Natural killer cell (primary cell): ENCODE results near the gene SLC38A7. TPM values are rescaled to one million over a fixed set of nuclear protein-coding genes. Genes with fewer than 3 reads are reported as not detected.

Experiments used
- ATAC-seq, 3 donors: fragments of 150-1000 bp in 2 of 3; fragments of 200-7000 bp in 1 of 3; cut with Tn5 transposase; 1 replicate in 1 of 3; 2 replicates in 2 of 3; pipeline ENCODE4 v1.10.0; 2021; ENCODE audit warnings: mild to moderate bottlenecking in 2 of 3, moderate library complexity in 2 of 3
- DNase-seq, 2 donors: peaks; one replicate each; pipeline versions ENCODE4 v3.0.0 to v3.0.0-alpha.2; 2013 to 2021; ENCODE audit warnings: mixed read lengths in 1 of 2
- H3K27ac ChIP-seq: one replicate; pipeline ENCODE4 v1.5.1; 2013; ENCODE audit warnings: mild to moderate bottlenecking, low read length
- H3K27me3 ChIP-seq: one replicate; pipeline ENCODE4 v1.6.1; 2013; ENCODE audit warnings: low read length; ENCODE audit not compliant: control insufficient read depth, insufficient read depth
- H3K36me3 ChIP-seq: one replicate; pipeline ENCODE4 v1.6.1; 2013; ENCODE audit warnings: low read length; ENCODE audit not compliant: control insufficient read depth, insufficient read depth
- H3K4me1 ChIP-seq: one replicate; pipeline ENCODE4 v1.6.1; 2013; ENCODE audit warnings: low read length; ENCODE audit not compliant: control insufficient read depth, insufficient read depth
- H3K4me3 ChIP-seq: one replicate; pipeline ENCODE4 v1.5.1; 2013; ENCODE audit warnings: low read length
- H3K9me3 ChIP-seq: one replicate; pipeline ENCODE4 v1.6.1; 2013; ENCODE audit warnings: low read length; ENCODE audit not compliant: control insufficient read depth, insufficient read depth
- H3K27ac Mint-ChIP-seq, 2 donors: one replicate each; pipeline ENCODE4 v1.8.0; 2022; ENCODE audit warnings: mild to moderate bottlenecking in 2 of 2, mixed read lengths in 2 of 2, moderate library complexity in 1 of 2
- H3K27me3 Mint-ChIP-seq, 2 donors: one replicate each; pipeline ENCODE4 v1.8.0; 2022; ENCODE audit warnings: low read depth in 2 of 2, mixed read lengths in 2 of 2
- H3K36me3 Mint-ChIP-seq: one replicate; pipeline ENCODE4 v1.8.0; 2022; ENCODE audit warnings: mixed read lengths
- H3K4me1 Mint-ChIP-seq, 2 donors: one replicate each; pipeline ENCODE4 v1.8.0; 2022; ENCODE audit warnings: mixed read lengths in 2 of 2
- H3K4me3 Mint-ChIP-seq: one replicate; pipeline ENCODE4 v1.8.0; 2022; ENCODE audit warnings: mild to moderate bottlenecking, moderate library complexity, mixed read lengths
- H3K9me3 Mint-ChIP-seq, 2 donors: one replicate each; pipeline ENCODE4 v1.8.0; 2022; ENCODE audit warnings: mixed read lengths in 2 of 2
- CTCF ChIP-seq: fragments of 200-600 bp; IDR thresholded peaks from one replicate; pipeline ENCODE4 v1.8.0; 2022; ENCODE audit warnings: antibody characterized with exemption
- WGBS: methylation state at CpG from one replicate; pipeline ENCODE4 v1.1.7; 2013; ENCODE audit warnings: missing lambda C conversion rate; ENCODE audit not compliant: insufficient coverage; 5-methylcytosine and 5-hydroxymethylcytosine counted together
- intact Hi-C: fragments of 100-400 bp; cut with micrococcal nuclease; formaldehyde crosslinking; loops from one replicate; pipeline ENCODE4 v1.14.2; 2022
- total RNA-seq, 4 donors: library from RNA; stranded (reverse); fragments of 120-200 nt in 1 of 4; gene quantifications; one replicate each; pipeline versions ENCODE4 v1.2.3 to v1.2.4, GENCODE V29; 2013 to 2022

Gene SLC38A7
- total RNA-seq, 3 donors from 2014 or later (not counting 1 experiment from before 2014, with no cell fraction given), result 9.2 to 16.9 (median 14.1) TPM

DNA sequence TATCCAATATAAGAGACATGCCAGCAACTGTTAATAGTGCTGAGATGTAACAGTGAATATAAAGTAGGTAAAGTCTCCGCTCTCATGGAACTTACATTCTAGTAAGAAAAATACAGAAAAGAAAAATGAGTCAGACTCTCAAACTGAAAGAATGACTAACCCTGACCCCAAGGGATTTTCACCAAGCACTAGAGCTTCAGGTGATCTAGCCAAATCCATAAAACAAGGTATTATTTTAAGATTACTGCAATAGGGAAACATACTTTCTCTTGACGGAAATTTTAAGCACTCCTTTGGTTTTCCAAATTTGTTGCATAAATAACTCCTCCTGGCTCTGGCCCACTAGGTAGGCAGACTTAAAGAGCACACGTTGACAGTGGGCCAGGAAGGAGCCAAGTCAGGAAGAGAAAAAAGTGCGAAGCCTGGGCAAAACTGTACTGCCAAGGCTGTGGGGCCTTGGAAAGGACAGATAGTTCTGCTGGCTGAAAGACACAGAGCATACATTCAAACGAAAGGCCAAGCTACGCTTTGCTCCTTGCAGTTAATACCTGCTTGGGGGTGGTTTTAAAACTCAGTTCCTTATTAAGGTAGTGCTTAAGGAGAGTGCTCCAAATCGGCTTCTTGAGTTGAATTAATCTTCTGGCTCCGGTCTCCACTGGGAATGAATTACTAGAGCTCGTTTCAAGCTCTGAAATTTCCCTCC, 48.1 kb upstream of the SLC38A7 start:
- intact Hi-C loops, result no loop called here
- WGBS, result 62% methylated on average over 8 of the region's 9 CpGs
- DNase-seq (peak in 1 of 2 donors; percentile 7), ATAC-seq (no peak)
- peak overlapping the region; percentile 91 for H3K4me3 Mint-ChIP-seq
- no peak overlapping the region for H3K4me3 ChIP-seq
- peaks cover 33 to 44% of the 10 kb centered on the region in 2 donors for H3K4me1 Mint-ChIP-seq
- H3K27me3 ChIP-seq, result no peaks in the 10 kb centered on the region
- no peaks in the 10 kb centered on the region for H3K9me3 Mint-ChIP-seq
- no peaks in the 10 kb centered on the region for H3K9me3 ChIP-seq
- no peak for TF ChIP-seq CTCF
- no peaks in the 10 kb centered on the region for H3K27me3 Mint-ChIP-seq
- no peaks in the 10 kb centered on the region for H3K36me3 ChIP-seq
- H3K27ac Mint-ChIP-seq, result peak overlapping the region; percentile 80 to 97
- peaks cover 15% of the 10 kb centered on the region for H3K4me1 ChIP-seq
- H3K36me3 Mint-ChIP-seq, result no peaks in the 10 kb centered on the region
- no peak overlapping the region for H3K27ac ChIP-seq

GRCh38 chr16:58730724-58731370, 46.3 kb upstream of the SLC38A7 start:
- Histone ChIP-seq H3K4me3 (no peak overlapping the region), H3K36me3 (no peaks in the 10 kb centered on the region), H3K9me3 (no peaks in the 10 kb centered on the region), H3K4me1 (peaks cover 15% of the 10 kb centered on the region), H3K27ac (no peak overlapping the region), H3K27me3 (no peaks in the 10 kb centered on the region)
- H3K27me3 Mint-ChIP-seq, result no peaks in the 10 kb centered on the region
- DNase-seq (no peak), ATAC-seq (no peak)
- WGBS, result 81% methylated on average over 11 of the region's 11 CpGs
- intact Hi-C loops, result no loop called here
- no peak for TF ChIP-seq CTCF
- H3K4me1 Mint-ChIP-seq, result peaks cover 35 to 49% of the 10 kb centered on the region in 2 donors
- H3K9me3 Mint-ChIP-seq, result no peaks in the 10 kb centered on the region
- no peak overlapping the region for H3K4me3 Mint-ChIP-seq
- H3K36me3 Mint-ChIP-seq, result no peaks in the 10 kb centered on the region
- H3K27ac Mint-ChIP-seq, result no peak overlapping the region

DNA sequence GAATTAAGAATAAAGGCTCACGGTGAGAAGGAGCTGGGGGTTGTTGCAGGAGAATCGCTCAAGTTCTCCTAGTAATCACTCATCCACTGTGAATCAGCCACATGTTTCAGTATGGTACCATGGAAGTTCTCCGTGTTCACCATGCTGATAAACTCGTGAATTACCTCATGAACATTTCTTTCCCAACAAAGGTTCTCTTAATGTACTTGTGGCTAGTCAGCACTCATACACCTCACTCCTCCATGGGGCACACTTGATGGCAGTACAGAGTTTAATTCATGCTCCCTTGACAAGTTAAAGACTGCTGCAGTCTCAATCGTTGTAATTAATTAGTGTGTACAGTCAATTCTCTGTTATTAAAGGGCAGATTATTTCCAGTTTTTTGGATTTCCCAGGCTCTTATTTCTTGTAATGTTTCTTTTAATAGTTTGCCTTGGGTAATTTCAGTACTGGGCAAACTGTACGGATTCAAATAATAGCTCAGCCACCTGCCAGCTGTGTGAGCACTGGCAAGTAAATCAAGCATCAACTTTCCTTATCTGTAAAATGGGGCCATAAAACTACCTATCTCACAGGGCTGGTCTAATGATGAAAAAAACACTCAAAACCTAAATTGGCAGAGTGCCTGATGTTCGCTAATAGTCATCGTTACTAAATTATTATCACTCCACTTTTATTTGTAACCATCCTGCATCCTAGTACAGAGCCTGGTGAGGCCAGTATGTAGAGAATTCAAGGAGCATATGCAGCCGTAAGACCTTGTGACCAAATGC, 43.4 kb upstream of the SLC38A7 start:
- H3K27me3 Mint-ChIP-seq, result no peaks in the 10 kb centered on the region
- no peaks in the 10 kb centered on the region for H3K9me3 Mint-ChIP-seq
- H3K4me1 Mint-ChIP-seq, result peaks cover 26 to 29% of the 10 kb centered on the region in 2 donors
- H3K36me3 Mint-ChIP-seq, result no peaks in the 10 kb centered on the region
- no peaks in the 10 kb centered on the region for H3K9me3 ChIP-seq
- no peak overlapping the region for H3K27ac Mint-ChIP-seq
- H3K36me3 ChIP-seq, result peaks cover 7% of the 10 kb centered on the region
- WGBS, result 94% methylated on average over 8 of the region's 9 CpGs
- no peak overlapping the region for H3K4me3 ChIP-seq
- no peaks in the 10 kb centered on the region for H3K27me3 ChIP-seq
- ATAC-seq, result no peak
- H3K4me3 Mint-ChIP-seq, result no peak overlapping the region
- intact Hi-C loops, result no loop called here
- DNase-seq, result no peak
- peaks cover 4% of the 10 kb centered on the region for H3K4me1 ChIP-seq
- no peak overlapping the region for H3K27ac ChIP-seq
- TF ChIP-seq CTCF, result no peak
